Epidermal melanocyte (primary cell): Measurements from ENCODE around the gene PALM2AKAP2.

Source experiments
- DNase-seq: peaks from one replicate; pipeline ENCODE4 v3.0.0; 2011; ENCODE audit warnings: low spot score; ENCODE audit not compliant: insufficient read length

The PALM2AKAP2 gene

DNA sequence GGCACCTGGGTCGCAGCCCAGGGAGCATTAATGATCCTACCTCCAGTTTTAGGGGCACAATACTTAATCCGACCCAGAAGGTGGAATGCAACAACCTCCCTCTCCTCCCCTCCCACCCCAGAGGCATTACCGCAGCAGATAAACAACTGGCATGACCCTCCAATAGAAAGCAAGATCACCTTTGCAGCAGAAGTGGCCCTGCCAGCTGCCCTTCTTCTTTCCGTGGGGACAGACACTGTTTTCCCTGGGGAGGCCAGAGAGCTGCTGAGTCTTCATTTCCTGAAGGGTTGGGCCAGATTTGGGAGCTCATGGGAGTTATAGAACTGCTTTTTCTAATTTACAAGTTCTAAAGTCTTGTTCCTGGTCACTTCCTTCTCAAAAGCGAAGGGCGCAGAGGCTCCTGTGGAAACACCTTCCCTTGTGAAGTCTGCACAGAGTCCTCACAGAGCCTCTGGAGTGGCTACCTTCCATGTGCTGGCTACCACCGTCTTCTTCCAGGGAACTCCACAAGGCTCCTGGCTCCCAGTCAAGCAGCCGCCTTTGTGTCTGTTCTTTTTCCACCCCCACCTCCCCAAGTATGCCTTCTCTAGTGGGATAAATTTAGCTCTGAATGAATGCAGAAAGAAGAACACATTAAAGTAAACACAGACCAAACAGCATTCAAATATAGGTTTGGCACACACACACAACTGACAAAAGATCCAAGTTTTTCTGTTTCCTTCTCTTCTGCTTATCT is 8.0 kb upstream of the PALM2AKAP2 start:
- DNase-seq: no peak

DNA sequence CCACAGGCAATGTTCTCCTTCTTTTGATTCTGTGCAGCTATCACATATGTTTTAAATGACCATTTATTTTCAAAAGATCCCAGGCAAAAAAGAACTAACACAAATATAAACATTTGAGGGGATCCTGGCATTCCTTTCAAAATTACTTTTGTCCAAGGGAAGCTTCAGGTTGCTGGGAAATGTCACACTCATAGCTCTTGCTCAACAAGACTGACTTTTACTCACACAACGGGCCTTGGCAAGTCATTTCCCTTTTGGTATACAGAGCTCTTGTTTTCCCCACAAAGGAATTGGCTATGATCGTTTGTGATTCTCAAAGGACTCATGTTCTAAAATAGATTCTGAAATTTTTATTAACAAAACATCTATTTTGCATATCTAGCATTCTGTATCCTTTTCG is 4.5 kb upstream of the PALM2AKAP2 start:
- DNase-seq: no peak

DNA sequence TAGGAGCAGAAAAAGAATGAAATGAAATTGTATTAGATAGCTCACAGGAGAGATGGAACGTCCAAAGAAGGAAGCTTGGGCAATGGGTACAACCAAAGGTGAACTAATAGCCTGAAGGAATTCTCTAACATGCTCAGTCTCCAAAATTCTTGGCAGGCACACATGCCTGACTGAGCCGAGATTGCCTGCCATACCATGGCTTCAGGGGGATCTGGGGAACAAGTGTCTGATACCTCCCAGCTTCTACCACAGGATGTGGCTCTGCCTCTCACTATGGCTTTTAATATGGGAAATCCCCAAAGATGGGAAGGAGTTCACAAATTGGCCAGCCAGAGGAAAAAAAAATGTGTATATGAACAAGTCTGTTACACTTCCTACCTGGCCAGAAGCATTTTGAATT is 3.6 kb upstream of the PALM2AKAP2 start:
- DNase-seq: no peak

DNA sequence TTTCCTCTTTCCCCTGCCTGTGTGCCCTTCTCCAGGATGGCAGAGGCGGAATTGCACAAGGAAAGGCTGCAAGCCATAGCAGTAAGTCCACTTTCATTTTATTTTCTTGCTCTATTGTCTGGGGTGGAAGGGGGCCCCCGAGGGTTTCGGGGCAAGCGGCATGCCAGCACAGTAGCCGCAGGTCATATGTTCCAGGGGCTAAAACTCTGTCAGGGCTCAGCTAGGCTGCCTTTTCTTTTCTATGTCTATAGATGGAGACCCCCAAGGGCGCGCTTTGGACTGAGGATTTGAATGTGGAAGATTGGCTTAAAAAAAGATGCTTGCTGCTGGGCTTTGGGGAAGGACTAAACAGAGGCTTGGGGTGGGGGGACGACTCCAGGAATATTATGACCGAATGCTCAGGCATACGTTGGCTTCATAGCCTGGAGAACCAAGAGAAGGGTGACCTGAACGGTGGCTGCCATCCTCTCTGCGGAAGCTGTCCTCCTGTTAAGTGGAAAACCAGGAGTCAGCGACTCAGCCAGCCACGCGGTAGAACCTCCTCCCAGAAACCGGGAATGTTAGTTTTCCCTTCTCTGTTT is 545 bp downstream of the PALM2AKAP2 start:
- DNase-seq: peak; percentile 43

DNA sequence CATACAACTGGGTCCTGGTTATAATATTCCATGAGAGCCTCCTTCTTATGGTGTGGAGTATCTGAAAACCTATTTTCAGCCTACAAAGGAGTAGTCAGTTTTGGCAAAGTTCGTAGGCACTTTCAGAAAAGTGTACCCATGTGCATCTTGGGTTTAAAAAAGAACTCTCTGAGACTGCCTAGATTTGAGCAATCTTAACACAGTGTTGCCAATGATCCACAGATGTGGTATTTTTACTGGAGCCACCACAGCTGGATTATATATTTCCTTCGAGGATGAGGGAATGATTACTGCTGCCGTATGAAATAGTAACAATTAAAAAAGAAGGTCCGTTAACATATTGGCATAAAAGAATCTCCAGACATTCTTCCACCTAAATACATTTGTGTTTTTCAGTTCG is 1.1 kb downstream of the PALM2AKAP2 start:
- DNase-seq: peak; percentile 42

DNA sequence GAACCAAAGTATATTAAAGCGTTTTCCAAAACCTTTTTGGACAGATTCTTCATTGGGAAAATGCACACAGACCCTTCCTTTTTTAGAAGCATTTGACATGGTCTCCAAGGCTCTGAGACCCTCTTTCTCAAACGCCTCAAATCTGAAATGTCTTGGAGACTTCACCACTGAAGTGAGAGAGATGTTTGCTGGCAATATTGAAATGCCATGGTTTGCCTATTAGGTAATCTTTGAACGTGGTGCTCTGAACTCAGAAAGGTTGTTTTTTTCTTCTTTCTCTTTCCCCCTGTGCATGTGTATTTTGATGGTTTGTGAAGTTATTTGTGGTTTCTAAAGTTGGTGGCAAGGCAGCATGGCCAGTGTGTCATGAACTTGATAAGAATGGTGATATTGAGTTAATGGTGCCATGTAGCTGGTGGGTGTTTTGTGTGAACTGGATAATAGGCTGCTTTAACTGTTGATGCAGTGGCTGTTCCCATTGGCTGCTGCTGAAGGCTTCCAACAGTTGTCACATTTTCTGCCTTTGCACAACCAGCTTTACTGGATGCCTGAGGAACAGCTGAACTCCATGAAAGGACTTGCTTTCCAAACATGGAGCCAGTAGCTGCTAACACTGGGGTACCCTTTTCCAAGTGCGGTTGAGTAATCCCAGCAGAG is 1.7 kb downstream of the PALM2AKAP2 start:
- no peak for DNase-seq

DNA sequence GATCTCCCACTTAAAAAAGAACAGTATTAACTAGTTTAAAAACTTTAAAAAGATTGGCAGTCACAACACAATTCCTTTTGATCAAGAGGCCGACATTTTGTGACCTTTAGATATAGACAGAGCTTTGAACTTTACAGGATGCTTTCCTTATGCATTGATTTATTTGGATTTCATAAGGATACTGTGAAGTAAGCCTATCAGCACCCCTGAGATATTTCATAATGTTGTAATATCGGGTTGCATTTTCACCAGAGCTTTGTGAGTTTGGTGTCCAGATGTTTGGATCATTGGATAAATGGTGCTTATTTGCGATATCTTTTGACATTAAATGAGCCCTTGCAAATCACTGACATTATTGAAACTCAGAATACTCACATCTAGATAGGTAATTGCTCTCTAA is 7.7 kb downstream of the PALM2AKAP2 start:
- no peak for DNase-seq

DNA sequence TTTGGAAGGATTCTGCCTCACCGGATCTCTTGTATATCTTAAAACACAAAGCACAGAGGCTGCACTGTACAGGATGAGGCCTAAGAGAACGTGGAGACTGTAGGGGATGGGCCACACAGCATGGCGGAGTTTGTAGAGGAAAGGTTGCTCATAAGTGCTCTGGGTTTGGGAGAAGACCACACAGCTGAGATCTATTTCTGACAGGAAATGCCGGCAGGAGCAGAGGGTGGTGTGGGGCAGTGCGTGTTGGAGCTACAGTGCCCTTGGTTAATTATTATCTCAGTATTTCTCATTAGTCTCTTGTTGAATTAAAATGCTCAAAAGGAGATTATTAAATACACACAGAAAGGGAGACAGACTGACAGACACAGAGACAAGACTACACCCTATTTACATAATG is 9.6 kb downstream of the PALM2AKAP2 start:
- DNase-seq: no peak

DNA sequence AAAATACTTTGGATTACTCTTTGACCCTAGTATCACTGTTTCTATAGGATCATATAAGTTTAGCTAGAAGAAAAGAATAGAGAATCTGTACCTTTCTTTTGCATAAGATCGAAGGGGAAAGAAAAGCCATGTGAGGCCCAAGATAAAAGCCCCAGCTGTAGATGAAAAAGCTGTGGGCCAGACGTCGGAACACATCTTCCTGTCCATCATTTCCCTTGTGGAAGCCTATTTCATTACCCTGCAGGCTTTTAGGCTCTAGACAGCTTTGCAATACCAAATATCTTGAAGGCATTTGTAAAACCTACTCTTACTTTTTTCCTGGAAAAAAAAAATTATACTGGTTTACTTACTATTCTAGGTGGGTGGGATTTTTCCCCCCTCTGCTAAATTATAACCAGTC is 10.0 kb downstream of the PALM2AKAP2 start:
- DNase-seq: no peak

DNA sequence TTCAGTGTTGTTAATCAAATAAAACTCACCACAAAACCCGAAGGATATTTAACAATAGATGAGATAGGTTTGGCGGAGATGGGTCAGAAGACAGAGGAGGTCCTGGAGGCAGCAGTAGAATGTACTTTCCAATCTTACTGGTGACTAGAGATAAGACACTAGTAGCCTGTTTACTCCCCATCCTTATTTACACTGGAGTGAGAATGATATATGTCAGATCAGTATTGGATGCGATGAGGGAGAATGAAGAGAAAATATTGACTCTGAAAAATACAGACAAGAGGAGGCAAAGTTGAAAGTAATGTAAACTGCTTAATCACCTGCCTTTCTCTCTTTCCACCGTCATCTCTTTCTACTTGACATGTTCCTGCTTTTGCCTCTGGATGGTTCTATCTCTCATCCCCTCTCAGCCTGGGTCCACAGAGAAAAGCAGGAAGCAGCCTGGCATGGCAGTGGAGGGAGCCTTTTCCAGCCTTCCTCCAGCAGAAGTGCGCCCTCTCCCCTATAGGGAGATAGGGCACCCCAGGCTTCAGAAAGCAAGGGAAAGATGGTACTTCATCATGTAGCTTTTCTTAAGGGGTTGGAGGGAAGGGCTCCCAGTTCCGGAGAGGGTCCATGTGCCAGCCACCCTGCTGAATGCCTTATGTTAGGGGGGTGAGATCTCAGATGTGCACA is 11.1 kb downstream of the PALM2AKAP2 start:
- DNase-seq: no peak

DNA sequence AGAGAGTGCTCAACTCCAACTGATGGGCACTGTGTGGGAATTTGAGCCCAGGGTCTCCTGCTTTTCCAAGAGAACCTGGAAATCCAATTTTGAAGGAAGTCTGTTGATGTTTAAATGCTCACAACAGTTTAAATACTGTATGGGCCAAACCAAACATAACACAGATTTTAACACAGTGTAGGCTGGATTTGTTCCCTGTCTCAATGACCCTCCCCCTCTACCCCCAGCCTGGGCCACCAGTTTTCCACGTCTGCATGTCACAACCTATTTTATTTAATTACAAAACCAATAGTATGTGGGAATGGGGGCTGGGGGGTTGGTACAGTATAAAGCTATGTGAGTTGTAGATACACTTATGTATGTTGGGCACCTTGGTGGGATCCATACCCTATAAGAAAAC is 11.7 kb downstream of the PALM2AKAP2 start:
- no peak for DNase-seq

DNA sequence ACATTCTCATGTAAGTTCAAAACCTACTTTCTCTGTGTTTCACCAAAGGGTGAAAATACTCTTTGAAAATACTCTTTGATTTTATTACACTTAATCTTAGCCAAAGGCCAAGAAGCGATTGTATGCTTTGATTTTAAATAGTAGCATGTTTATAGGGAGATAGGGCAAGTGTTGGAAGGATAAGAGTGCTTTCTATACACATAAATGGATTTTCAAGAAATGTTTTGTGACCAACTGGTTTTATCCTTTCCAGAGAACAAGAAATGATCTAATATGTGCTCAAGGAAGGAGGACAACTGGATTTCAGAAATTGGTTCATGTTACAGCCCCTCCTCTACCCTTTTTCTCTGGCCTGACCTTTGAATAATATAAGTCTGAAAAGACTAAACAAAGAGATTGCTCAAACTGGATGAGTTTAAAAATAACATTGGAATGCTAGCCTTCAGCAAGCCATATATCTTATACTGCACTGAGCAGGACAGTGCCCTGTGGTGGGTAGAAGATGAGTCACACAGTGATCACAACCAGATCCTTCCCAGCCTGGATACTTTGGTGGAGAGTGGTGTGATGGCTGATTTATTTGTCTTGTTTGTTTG is 13.1 kb downstream of the PALM2AKAP2 start:
- peak; percentile 88 for DNase-seq

DNA sequence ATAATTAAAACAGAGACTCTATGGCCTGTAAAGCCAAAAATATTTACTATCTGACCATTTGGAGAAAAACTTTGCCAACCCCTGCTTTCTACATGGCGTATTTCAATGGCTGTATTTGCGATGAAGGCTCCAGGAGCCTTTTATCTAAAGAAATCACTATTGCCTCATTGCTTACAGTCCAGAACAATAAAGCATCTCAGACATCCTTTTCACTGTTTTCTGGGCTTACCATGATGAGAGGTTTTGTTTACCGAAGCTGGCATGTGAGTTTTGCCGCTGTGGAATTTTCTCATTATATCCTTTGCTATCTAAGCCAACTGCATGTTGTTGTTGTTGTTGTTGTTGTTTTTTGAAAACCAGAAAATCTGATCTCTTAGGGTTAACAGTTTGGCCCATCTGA is 13.9 kb downstream of the PALM2AKAP2 start:
- no peak for DNase-seq

DNA sequence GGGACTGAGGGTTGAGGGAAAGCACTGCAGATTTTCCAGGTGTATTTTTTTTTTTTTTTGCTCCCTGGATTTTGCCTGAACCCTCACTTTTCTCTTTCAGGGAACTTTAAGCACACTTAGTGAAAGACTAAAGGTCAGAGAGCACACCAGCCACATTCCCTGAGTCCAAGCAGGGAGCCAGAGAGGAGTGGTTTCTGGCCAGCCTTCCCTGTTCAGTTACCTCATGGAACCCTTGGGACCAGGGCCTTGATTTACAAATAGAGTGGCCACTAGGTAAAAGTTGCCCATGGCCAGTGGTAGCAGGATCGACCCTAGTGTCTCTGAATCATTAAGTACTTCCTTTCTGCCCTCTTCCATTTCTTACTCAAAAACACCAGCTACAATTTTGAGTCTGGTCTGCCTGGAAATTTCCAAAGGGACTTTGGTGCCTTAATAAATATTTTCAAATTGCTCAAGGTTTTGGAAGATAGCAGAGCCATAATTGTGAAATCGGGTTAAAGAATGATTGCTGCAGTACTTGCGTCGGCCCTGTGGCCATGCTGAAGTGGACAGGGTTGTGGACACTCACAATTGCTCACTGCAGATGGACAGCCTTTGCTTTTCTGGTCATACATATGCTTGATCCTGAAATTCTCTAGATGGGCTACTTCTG is 14.5 kb downstream of the PALM2AKAP2 start:
- DNase-seq: no peak

DNA sequence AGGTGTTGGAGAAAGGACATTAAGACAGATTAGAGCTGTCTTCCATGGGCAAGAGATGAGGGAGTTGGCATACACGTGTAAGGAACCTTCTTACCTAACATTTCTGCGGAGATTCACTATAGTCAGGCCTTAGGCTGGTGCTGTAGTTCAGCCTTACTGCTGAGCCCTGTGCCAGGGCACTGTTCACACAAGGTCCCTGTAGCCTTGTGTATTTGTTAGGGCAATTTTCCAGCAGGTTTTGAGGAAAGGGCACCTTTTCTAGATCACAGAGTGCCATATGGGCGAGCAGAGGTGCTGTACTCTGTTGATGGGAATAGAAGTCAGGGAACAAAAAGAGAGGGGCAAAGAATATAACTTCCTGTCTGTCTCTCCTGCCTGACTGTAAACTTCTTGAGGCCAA is 15.6 kb downstream of the PALM2AKAP2 start:
- DNase-seq: no peak

DNA sequence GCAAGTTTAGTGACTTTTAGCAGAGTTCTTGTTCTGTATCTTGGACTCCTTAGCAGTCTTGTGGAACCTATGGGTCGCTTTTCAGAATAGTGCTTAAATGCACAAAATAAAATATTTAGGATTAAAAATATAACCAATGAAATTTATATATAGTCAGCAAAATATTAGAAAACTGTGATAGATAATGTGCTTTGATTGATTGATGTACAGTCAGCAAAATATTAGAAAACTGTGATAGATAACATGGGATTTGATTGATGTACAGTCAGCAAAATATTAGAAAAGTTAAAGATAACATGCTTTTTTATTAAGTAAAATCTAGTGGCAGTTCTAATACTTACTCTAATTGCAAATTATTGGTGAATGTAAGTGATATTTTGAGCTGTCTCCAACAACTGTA is 16.1 kb downstream of the PALM2AKAP2 start:
- no peak for DNase-seq

DNA sequence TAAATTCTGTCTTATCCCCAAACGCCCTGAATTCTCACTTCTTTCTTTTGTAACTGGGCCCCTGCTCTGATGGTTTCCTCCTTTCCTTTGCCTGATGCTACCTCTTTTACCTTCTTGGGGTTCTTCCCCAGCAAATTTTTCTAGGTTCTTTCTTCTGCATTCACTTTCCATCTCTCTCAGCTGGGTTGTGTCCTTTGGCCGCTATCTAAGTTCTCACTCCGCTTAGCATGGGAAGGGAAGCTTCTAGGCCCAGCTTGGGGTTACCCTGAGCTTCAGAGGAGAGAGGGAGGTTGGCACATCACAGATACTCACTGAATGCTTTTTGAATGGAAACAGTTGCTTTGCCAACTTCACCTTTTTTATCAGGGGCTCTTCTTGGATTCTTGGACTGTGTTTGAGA is 17.0 kb downstream of the PALM2AKAP2 start:
- no peak for DNase-seq

DNA sequence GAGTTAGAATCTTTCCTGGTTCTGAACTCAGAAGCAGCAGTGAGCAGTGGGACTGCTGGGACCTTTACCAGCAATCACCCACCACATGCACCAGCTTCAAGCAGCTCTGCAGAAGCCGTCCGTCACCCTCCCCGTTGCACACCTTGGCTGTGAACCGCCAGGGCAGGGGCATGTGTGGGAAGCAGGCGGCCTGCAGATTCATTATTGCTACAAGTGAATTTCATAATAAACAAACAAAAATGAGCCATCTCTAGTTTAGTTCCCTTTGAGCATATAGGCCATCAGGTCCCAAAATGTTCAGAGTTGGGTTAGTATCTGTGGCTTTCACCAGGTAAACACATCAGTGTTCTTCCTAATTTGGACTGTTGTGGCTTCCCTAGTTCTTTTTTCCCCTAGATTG is 17.5 kb downstream of the PALM2AKAP2 start:
- DNase-seq: no peak

DNA sequence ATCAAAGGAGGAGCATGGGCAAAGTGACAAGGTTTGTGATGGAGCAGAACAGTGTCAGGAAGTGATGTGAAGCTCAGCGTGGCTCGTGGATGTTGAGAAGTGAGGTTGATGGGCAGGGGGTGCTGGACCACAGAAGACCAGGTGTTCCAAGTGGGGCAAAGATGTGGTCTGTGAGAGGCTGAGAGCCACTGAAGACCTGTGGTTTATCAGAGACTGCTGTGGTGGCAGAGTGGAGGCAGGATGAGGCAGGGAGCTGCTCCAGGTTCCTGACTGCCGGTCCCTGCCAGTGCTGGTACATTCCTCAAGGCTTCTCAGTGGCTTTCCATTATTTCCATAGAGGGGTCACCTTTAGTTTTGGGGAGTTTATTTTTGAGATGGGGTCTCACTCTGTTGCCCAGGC is 19.1 kb downstream of the PALM2AKAP2 start:
- DNase-seq: no peak

DNA sequence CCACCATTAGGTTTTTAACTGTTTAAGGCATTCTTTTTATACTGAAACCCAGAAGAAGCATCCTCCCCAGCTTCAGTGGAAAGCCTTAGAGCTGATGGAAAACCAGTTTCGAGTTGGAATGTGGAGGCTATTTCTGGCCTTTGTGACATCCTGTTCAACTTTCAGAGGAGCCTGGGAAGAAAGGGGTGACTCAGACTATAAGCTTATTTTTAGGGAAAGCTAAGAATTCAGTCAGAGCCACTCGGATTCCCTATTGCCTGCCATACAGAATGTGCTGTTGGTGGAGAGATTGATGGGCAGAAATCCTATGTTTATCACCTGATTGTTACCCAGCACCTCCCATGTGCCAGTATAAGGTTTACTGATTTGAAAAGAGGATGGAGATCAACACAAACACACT is 19.8 kb downstream of the PALM2AKAP2 start:
- no peak for DNase-seq

DNA sequence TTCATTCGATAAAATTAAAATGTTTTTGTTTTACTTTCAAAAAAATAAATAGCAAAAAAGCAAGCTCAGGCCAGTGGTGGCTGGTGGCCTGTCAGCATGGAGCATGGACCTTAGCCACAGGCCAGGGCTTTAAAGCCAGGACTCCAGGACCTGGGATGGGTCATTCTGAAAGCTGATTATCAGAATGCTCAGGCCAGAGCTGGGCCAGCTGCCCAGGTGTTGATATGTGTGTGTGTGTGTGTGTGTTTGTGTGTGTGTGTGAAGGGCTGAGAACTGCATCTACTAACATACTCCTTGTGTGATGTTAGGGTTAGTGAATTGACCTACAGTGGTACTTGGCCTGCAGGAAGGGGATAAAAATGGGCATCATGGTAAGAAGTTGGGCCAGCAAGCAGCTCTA is 21.5 kb downstream of the PALM2AKAP2 start:
- DNase-seq: no peak
